Left lung (tissue), 10 donors: ENCODE data around the gene PIP5KL1. TPM values are rescaled to one million over a fixed set of nuclear protein-coding genes. Genes with fewer than 3 reads are reported as not detected.
A peak's percentile ranks its signal among the peaks of the same experiment; 100 is the strongest.

Source experiments
- ATAC-seq: fragments of 200-7000 bp; cut with Tn5 transposase; one replicate; pipeline ENCODE4 v1.9.1; 2020; ENCODE audit warnings: moderate library complexity
- DNase-seq, 4 donors: peaks; one replicate each; pipeline ENCODE4 v3.0.0-alpha.2; 2013 to 2020
- H3K27ac ChIP-seq, 2 donors: fragments of 200-600 bp; sonication (generic) in 1 of 2; one replicate each; pipeline versions ENCODE4 v1.5.0 to v1.8.0; 2020 to 2021
- H3K27me3 ChIP-seq, 2 donors: fragments of 200-600 bp; sonication (generic) in 1 of 2; one replicate each; pipeline versions ENCODE4 v1.5.0 to v1.8.0; 2020 to 2021
- H3K36me3 ChIP-seq, 2 donors: fragments of 200-600 bp; sonication (generic) in 1 of 2; one replicate each; pipeline versions ENCODE4 v1.5.0 to v1.8.0; 2020 to 2021
- H3K4me1 ChIP-seq, 2 donors: fragments of 200-600 bp; one replicate each; pipeline ENCODE4 v1.8.0; 2021
- H3K4me3 ChIP-seq, 2 donors: fragments of 200-600 bp; sonication (generic) in 1 of 2; one replicate each; pipeline versions ENCODE4 v1.5.0 to v1.8.0; 2020 to 2021; ENCODE audit warnings: mild to moderate bottlenecking in 1 of 2
- H3K9me3 ChIP-seq, 2 donors: fragments of 200-600 bp; sonication (generic) in 1 of 2; one replicate each; pipeline versions ENCODE4 v1.5.0 to v1.8.0; 2020 to 2021
- CTCF ChIP-seq, 2 donors: fragments of 200-600 bp; sonication (generic) in 1 of 2; IDR thresholded peaks; one replicate each; pipeline versions ENCODE4 v1.5.0 to v1.8.0; 2021; ENCODE audit warnings: antibody characterized with exemption in 2 of 2
- intact Hi-C, 2 donors: fragments of 100-400 bp; cut with DNase I; formaldehyde crosslinking; loops; one replicate each; pipeline versions ENCODE4 v1.11.2 to v1.14.2; 2022
- polyA plus RNA-seq, 6 donors: library from polyadenylated mRNA; unstranded; fragments of 120-200 nt; gene quantifications; one replicate each; pipeline ENCODE4 v1.2.1, GENCODE V29; 2013; ENCODE audit not compliant: insufficient read length in 6 of 6
- total RNA-seq, 2 donors: library from RNA; stranded (reverse); fragmentation: NEBNext Ultra II Directional; extraction: Animal tissue kit (Norgen Biotek cat#: 25700); gene quantifications; one replicate each; pipeline ENCODE4 v1.2.1, GENCODE V29; 2021
- donor health status: DM: no; HTN: yes; CAD: no.
- donor health status: DM: no; HTN: no; CAD: no.

Gene PIP5KL1
- total and polyA plus RNA-seq, 8 donors = 2.7 to 7.9 (median 5.0) TPM

- H3K27ac ChIP-seq = no peak overlapping the region
- H3K9me3 ChIP-seq = no peaks in the 10 kb centered on the region
- intact Hi-C loops = loop anchor here in 1 of 2 donors (10.0 kb wide), 1 partner anchor 413 kb away; no protein-coding TSS in a partner anchor
- no peak for TF ChIP-seq CTCF (IDR thresholded peaks at IDR 0.05)
- peaks cover 26 to 40% of the 10 kb centered on the region in 2 donors for H3K4me1 ChIP-seq
- H3K27me3 ChIP-seq = peaks cover 0 to 68% of the 10 kb centered on the region in 2 donors
- DNase-seq (no peak), ATAC-seq (peak; percentile 20)
- no peaks in the 10 kb centered on the region for H3K36me3 ChIP-seq
- H3K4me3 ChIP-seq = peak overlapping the region in 1 of 2 donors; percentile 40
Measured at GRCh38 chr9:127927988-127928675, 2.4 kb downstream of the PIP5KL1 start.

- peaks cover 26 to 40% of the 10 kb centered on the region in 2 donors for H3K4me1 ChIP-seq
- intact Hi-C loops = loop anchor here in 1 of 2 donors (10.0 kb wide), 1 partner anchor 413 kb away; no protein-coding TSS in a partner anchor
- no peaks in the 10 kb centered on the region for H3K9me3 ChIP-seq
- no peak overlapping the region for H3K27ac ChIP-seq
- DNase-seq (no peak), ATAC-seq (peak; percentile 56)
- no peak for TF ChIP-seq CTCF (IDR thresholded peaks at IDR 0.05)
- H3K4me3 ChIP-seq = peak overlapping the region; percentile 22 to 40
- H3K27me3 ChIP-seq = peaks cover 0 to 68% of the 10 kb centered on the region in 2 donors
- H3K36me3 ChIP-seq = no peaks in the 10 kb centered on the region
Measured at GRCh38 chr9:127927201-127927987, 3.2 kb downstream of the PIP5KL1 start.

- intact Hi-C loops = loop anchor here in 1 of 2 donors (10.0 kb wide), 1 partner anchor 412 kb away; no protein-coding TSS in a partner anchor
- H3K4me1 ChIP-seq = peaks cover 26 to 40% of the 10 kb centered on the region in 2 donors
- H3K36me3 ChIP-seq = no peaks in the 10 kb centered on the region
- peaks cover 0 to 71% of the 10 kb centered on the region in 2 donors for H3K27me3 ChIP-seq
- peak overlapping the region; percentile 22 to 40 for H3K4me3 ChIP-seq
- no peak for TF ChIP-seq CTCF (IDR thresholded peaks at IDR 0.05)
- DNase-seq (no peak), ATAC-seq (no peak)
- H3K27ac ChIP-seq = no peak overlapping the region
- H3K9me3 ChIP-seq = no peaks in the 10 kb centered on the region
Measured at GRCh38 chr9:127926906-127927200, 3.7 kb downstream of the PIP5KL1 start.

GRCh38 chr9:127925959-127926905 lies 4.3 kb downstream of the PIP5KL1 start:
- peaks cover 0 to 68% of the 10 kb centered on the region in 2 donors for H3K27me3 ChIP-seq
- no peaks in the 10 kb centered on the region for H3K9me3 ChIP-seq
- peaks cover 22 to 40% of the 10 kb centered on the region in 2 donors for H3K4me1 ChIP-seq
- H3K36me3 ChIP-seq = no peaks in the 10 kb centered on the region
- intact Hi-C loops = loop anchor here in 1 of 2 donors (10.0 kb wide), 1 partner anchor 411 kb away; no protein-coding TSS in a partner anchor
- DNase-seq (no peak), ATAC-seq (no peak)
- peak overlapping the region in 1 of 2 donors; percentile 40 for H3K4me3 ChIP-seq
- no peak overlapping the region for H3K27ac ChIP-seq
- TF ChIP-seq CTCF (IDR thresholded peaks at IDR 0.05) = no peak
